OCI-LY3 (cell line): ENCODE measurements around the gene RAVER1.

ENCODE experiments used
- H2AFZ ChIP-seq: fragments of 200-600, 300-600 bp; shearing (Covaris generic); 2 replicates; pipeline ENCODE4 v1.6.0; 2014; ENCODE audit warnings: antibody characterized with exemption, low read depth, low read length
- H3K27ac ChIP-seq: fragments of 200-600, 300-600 bp; sonication (generic); 2 replicates; pipeline ENCODE4 v1.5.1; 2014; ENCODE audit warnings: mild to moderate bottlenecking, low read length, moderate library complexity, mixed read lengths
- H3K27me3 ChIP-seq: fragments of 200-600, 300-600 bp; sonication (generic); 2 replicates; pipeline ENCODE4 v1.6.1; 2014; ENCODE audit warnings: low read depth, low read length, mixed read lengths
- H3K36me3 ChIP-seq: fragments of 200-600, 300-600 bp; sonication (generic); replicated peaks from 2 replicates; pipeline ENCODE3; 2014; ENCODE audit warnings: low read depth, low read length, mixed read lengths
- H3K4me1 ChIP-seq: fragments of 300-600, 200-600 bp; sonication (generic); 2 replicates; pipeline ENCODE4 v1.6.1; 2014; ENCODE audit warnings: low read length, mixed read lengths
- H3K4me2 ChIP-seq: fragments of 200-600, 300-600 bp; sonication (generic); 2 replicates; pipeline ENCODE4 v1.6.1; 2014; ENCODE audit warnings: low read length, mixed read lengths
- H3K4me3 ChIP-seq: fragments of 300-600, 200-600 bp; sonication (generic); 2 replicates; pipeline ENCODE4 v1.5.1; 2014; ENCODE audit warnings: antibody characterized with exemption, mild to moderate bottlenecking, low read length, moderate library complexity
- H3K79me2 ChIP-seq: fragments of 300-600, 200-600 bp; shearing (Covaris generic); 2 replicates; pipeline ENCODE4 v1.6.1; 2014; ENCODE audit warnings: mild to moderate bottlenecking, low read length, mixed read lengths
- H3K9ac ChIP-seq: fragments of 300-600, 200-600 bp; shearing (Covaris generic); 2 replicates; pipeline ENCODE4 v1.6.0; 2014; ENCODE audit warnings: mild to moderate bottlenecking, low read length, moderate library complexity
- H3K9me3 ChIP-seq: fragments of 200-600, 300-600 bp; shearing (Covaris generic); 2 replicates; pipeline ENCODE4 v1.6.1; 2014; ENCODE audit warnings: low read length, mixed read lengths; ENCODE audit not compliant: insufficient read depth
- H4K20me1 ChIP-seq: fragments of 200-600, 300-600 bp; sonication (generic); 2 replicates; pipeline ENCODE4 v1.6.1; 2016; ENCODE audit warnings: low read length, mixed read lengths; ENCODE audit not compliant: insufficient read depth
- CTCF ChIP-seq: fragments of 200-600, 300-600 bp; sonication (generic); IDR thresholded peaks from 2 replicates; pipeline ENCODE4 v1.5.1; 2014; ENCODE audit warnings: antibody characterized with exemption, low read length, low read depth
- EZH2phosphoT487 ChIP-seq: fragments of 200-600 bp; shearing (Covaris generic); IDR thresholded peaks from 2 replicates; pipeline ENCODE4 v1.6.1; 2018; ENCODE audit warnings: antibody characterized with exemption, mixed run types, low read depth

RAVER1 gene

GRCh38 chr19:10325732-10326131 lies 7.6 kb downstream of the RAVER1 start:
- Histone ChIP-seq H3K4me1 (no peaks in the 10 kb centered on the region), H4K20me1 (peaks cover 7% of the 10 kb centered on the region; the same call in 1 of the 2 replicates), H3K9ac (no peak overlapping the region), H3K27me3 (no peaks in the 10 kb centered on the region), H3K36me3 (peaks cover 72% of the 10 kb centered on the region), H3K4me2 (no peak overlapping the region), H3K27ac (no peak overlapping the region), H2AFZ (no peak overlapping the region), H3K4me3 (no peak overlapping the region), H3K79me2 (peaks cover 39% of the 10 kb centered on the region), H3K9me3 (no peaks in the 10 kb centered on the region)
- no peak for TF ChIP-seq EZH2phosphoT487
- no peak for TF ChIP-seq CTCF

- Histone ChIP-seq H3K9ac (no peak overlapping the region), H3K79me2 (peaks cover 3% of the 10 kb centered on the region; the same call in 1 of the 2 replicates), H3K4me2 (no peak overlapping the region), H2AFZ (no peak overlapping the region), H3K4me1 (no peaks in the 10 kb centered on the region), H3K4me3 (no peak overlapping the region), H3K9me3 (no peaks in the 10 kb centered on the region), H3K36me3 (peaks cover 59% of the 10 kb centered on the region), H3K27ac (no peak overlapping the region), H3K27me3 (no peaks in the 10 kb centered on the region), H4K20me1 (no peaks in the 10 kb centered on the region)
- TF ChIP-seq CTCF (no peak), EZH2phosphoT487 (no peak)
Measured at GRCh38 chr19:10321874-10322835, 11.2 kb downstream of the RAVER1 start.

- H3K27me3 ChIP-seq = no peaks in the 10 kb centered on the region
- peaks cover 3% of the 10 kb centered on the region for H3K4me1 ChIP-seq
- TF ChIP-seq CTCF = no peak
- no peak for TF ChIP-seq EZH2phosphoT487
- no peaks in the 10 kb centered on the region for H3K9me3 ChIP-seq
- H3K27ac ChIP-seq = no peak overlapping the region
- no peak overlapping the region for H3K4me2 ChIP-seq
- H3K4me3 ChIP-seq = no peak overlapping the region
- no peaks in the 10 kb centered on the region for H3K79me2 ChIP-seq
- peaks cover 63% of the 10 kb centered on the region for H3K36me3 ChIP-seq
- no peak overlapping the region for H3K9ac ChIP-seq
- no peak overlapping the region for H2AFZ ChIP-seq
- no peaks in the 10 kb centered on the region for H4K20me1 ChIP-seq
Measured at GRCh38 chr19:10321417-10321797, 11.9 kb downstream of the RAVER1 start.

- Histone ChIP-seq H4K20me1 (no peaks in the 10 kb centered on the region), H3K9me3 (no peaks in the 10 kb centered on the region), H3K4me3 (no peak overlapping the region), H3K79me2 (no peaks in the 10 kb centered on the region), H3K4me1 (peaks cover 8% of the 10 kb centered on the region), H3K4me2 (no peak overlapping the region), H2AFZ (no peak overlapping the region), H3K27me3 (no peaks in the 10 kb centered on the region), H3K9ac (no peak overlapping the region), H3K27ac (no peak overlapping the region), H3K36me3 (peaks cover 67% of the 10 kb centered on the region)
- TF ChIP-seq EZH2phosphoT487 (no peak), CTCF (no peak)
Measured at GRCh38 chr19:10320602-10321416, 12.5 kb downstream of the RAVER1 start.
